H1 (cell line): ENCODE measurements around the gene NIFK. TPM values are rescaled to one million over a fixed set of nuclear protein-coding genes. Genes with fewer than 3 reads are reported as not detected.
"Not testable (repeated sequence)": the region's sequence is repeated elsewhere in the genome, so short reads cannot be mapped to it uniquely, and the experiment has no call there.

ENCODE experiments used
- CTCF ChIA-PET: fragments of 300-600 bp; sonication (Branson Sonifier 250); formaldehyde crosslinking; loops from one replicate; lab custom pipeline; 2021; ENCODE audit not compliant: partially characterized antibody; lab: Charles Lee
- POLR2A ChIA-PET: fragments of 300-600 bp; sonication (Branson Sonifier 250); formaldehyde crosslinking; loops from one replicate; lab custom pipeline; 2021; ENCODE audit warnings: inconsistent platforms; ENCODE audit not compliant: partially characterized antibody; lab: Charles Lee
- DNase-seq, 2 experiments: peaks; one replicate each; pipeline versions ENCODE4 v3.0.0 to v3.0.0-alpha.2; 2010 to 2022; ENCODE audit warnings: low spot score in 2 of 2, low read depth in 1 of 2, mixed read lengths in 1 of 2
- FAIRE-seq: peaks from 2 replicates; lab custom pipeline; 2011; peaks lifted over from hg19 to GRCh38; lab: Jason Lieb, UNC
- H2AFZ ChIP-seq: 2 replicates; pipeline ENCODE4 v1.8.1; 2012; ENCODE audit warnings: low read length, inconsistent platforms
- H2AK5ac ChIP-seq: 2 replicates; pipeline ENCODE4 v1.6.1; 2013; ENCODE audit warnings: low read depth, low read length
- H2BK120ac ChIP-seq: replicated peaks from 2 replicates; pipeline ENCODE3; 2013; ENCODE audit warnings: low read depth, low read length, inconsistent platforms
- H2BK12ac ChIP-seq: 2 replicates; pipeline ENCODE4 v1.6.1; 2013; ENCODE audit warnings: low read depth, low read length
- H2BK15ac ChIP-seq: 2 replicates; pipeline ENCODE4 v1.6.1; 2013; ENCODE audit warnings: low read length
- H2BK20ac ChIP-seq: 2 replicates; pipeline ENCODE4 v1.6.1; 2013; ENCODE audit warnings: low read length
- H2BK5ac ChIP-seq: 2 replicates; pipeline ENCODE4 v1.6.1; 2013; ENCODE audit warnings: low read depth, low read length
- H3K14ac ChIP-seq: 2 replicates; pipeline ENCODE4 v1.6.1; 2013; ENCODE audit warnings: inconsistent platforms; ENCODE audit not compliant: insufficient read length
- H3K18ac ChIP-seq: 2 replicates; pipeline ENCODE4 v1.6.1; 2013; ENCODE audit warnings: low read length; ENCODE audit errors: extremely low read depth
- H3K23ac ChIP-seq: 2 replicates; pipeline ENCODE4 v1.6.1; 2013; ENCODE audit warnings: inconsistent platforms; ENCODE audit not compliant: insufficient read length
- H3K23me2 ChIP-seq: 2 replicates; pipeline ENCODE4 v1.6.1; 2013; ENCODE audit warnings: low read depth, low read length
- H3K27ac ChIP-seq: 2 replicates; pipeline ENCODE4 v1.6.1; 2011; ENCODE audit warnings: low read depth, low read length, inconsistent platforms
- H3K27me3 ChIP-seq, 4 experiments: replicated peaks in 1 of 4; 1 replicate in 1 of 4; 2 replicates in 3 of 4; pipeline versions ENCODE4 v1.6.1 to v1.8.1; 2011 to 2013; ENCODE audit warnings: low read length in 3 of 4, mild to moderate bottlenecking in 3 of 4, inconsistent platforms in 2 of 4, mixed read lengths in 2 of 4, moderate library complexity in 1 of 4; ENCODE audit not compliant: control insufficient read depth in 3 of 4, insufficient read depth in 3 of 4; ENCODE audit errors: extremely low read depth in 1 of 4
- H3K36me3 ChIP-seq, 4 experiments: 2 replicates each; pipeline versions ENCODE4 v1.6.1 to v1.8.1; 2011 to 2013; ENCODE audit warnings: mild to moderate bottlenecking in 4 of 4, low read length in 3 of 4, moderate library complexity in 2 of 4, control low read depth in 1 of 4, inconsistent platforms in 1 of 4; ENCODE audit not compliant: insufficient read depth in 4 of 4, control insufficient read depth in 2 of 4
- H3K4ac ChIP-seq: replicated peaks from 2 replicates; pipeline ENCODE3; 2013; ENCODE audit warnings: low read length, low read depth, mixed read lengths, inconsistent platforms; ENCODE audit not compliant: insufficient read length
- H3K4me1 ChIP-seq, 4 experiments: replicated peaks in 1 of 4; 1 replicate in 1 of 4; 2 replicates in 3 of 4; pipeline versions ENCODE4 v1.6.1 to v1.8.1; 2011 to 2013; ENCODE audit warnings: low read length in 3 of 4, inconsistent platforms in 2 of 4, mixed read lengths in 1 of 4; ENCODE audit not compliant: insufficient read depth in 4 of 4, control insufficient read depth in 3 of 4
- H3K4me2 ChIP-seq, 2 experiments: 2 replicates each; pipeline versions ENCODE4 v1.6.1 to v1.8.1; 2011 to 2013; ENCODE audit warnings: low read depth in 2 of 2, low read length in 2 of 2, control low read depth in 1 of 2, inconsistent platforms in 1 of 2, mild to moderate bottlenecking in 1 of 2; ENCODE audit not compliant: insufficient read depth in 1 of 2
- H3K4me3 ChIP-seq, 4 experiments: fragments of 200-600, 300-600 bp in 1 of 4; sonication (generic), shearing (Covaris generic), sonication (Bioruptor Twin) in 1 of 4; 2 replicates each; pipeline versions ENCODE4 v1.5.1 to v1.8.1; 2011 to 2016; ENCODE audit warnings: low read length in 4 of 4, low read depth in 3 of 4, control low read depth in 2 of 4, inconsistent platforms in 2 of 4, mild to moderate bottlenecking in 2 of 4, mixed read lengths in 1 of 4, moderate library complexity in 1 of 4; ENCODE audit not compliant: insufficient read depth in 2 of 4; ENCODE audit errors: extremely low read depth in 1 of 4
- H3K56ac ChIP-seq: replicated peaks from 2 replicates; pipeline ENCODE3; 2013; ENCODE audit warnings: low read depth, mild to moderate bottlenecking, mixed read lengths, low read length, inconsistent platforms; ENCODE audit not compliant: insufficient read length
- H3K79me1 ChIP-seq: 2 replicates; pipeline ENCODE4 v1.6.1; 2013; ENCODE audit warnings: low read depth, low read length, control low read depth
- H3K79me2 ChIP-seq, 2 experiments: 2 replicates each; pipeline versions ENCODE4 v1.6.1 to v1.8.1; 2012 to 2013; ENCODE audit warnings: low read length in 2 of 2, mild to moderate bottlenecking in 2 of 2, inconsistent platforms in 1 of 2; ENCODE audit not compliant: insufficient read depth in 2 of 2, control insufficient read depth in 1 of 2
- H3K9ac ChIP-seq, 4 experiments: replicated peaks in 1 of 4; 1 replicate in 1 of 4; 2 replicates in 3 of 4; pipeline versions ENCODE4 v1.6.1 to v1.8.1; 2011 to 2013; ENCODE audit warnings: low read depth in 3 of 4, low read length in 3 of 4, control low read depth in 2 of 4, mild to moderate bottlenecking in 2 of 4, moderate library complexity in 2 of 4, inconsistent platforms in 1 of 4; ENCODE audit errors: extremely low read depth in 1 of 4
- H3K9me3 ChIP-seq, 2 experiments: 2 replicates each; pipeline versions ENCODE4 v1.6.1 to v1.8.1; 2012 to 2013; ENCODE audit warnings: mild to moderate bottlenecking in 2 of 2, moderate library complexity in 2 of 2, control low read depth in 1 of 2, inconsistent platforms in 1 of 2, low read depth in 1 of 2, low read length in 1 of 2, mixed read lengths in 1 of 2; ENCODE audit not compliant: insufficient read depth in 2 of 2
- H4K20me1 ChIP-seq, 2 experiments: replicated peaks in 1 of 2; 2 replicates each; pipeline versions ENCODE3 to v1.8.1; 2011 to 2013; ENCODE audit warnings: inconsistent platforms in 2 of 2, low read length in 2 of 2, mild to moderate bottlenecking in 1 of 2; ENCODE audit not compliant: insufficient read depth in 2 of 2, control insufficient read depth in 1 of 2
- H4K5ac ChIP-seq: 2 replicates; pipeline ENCODE4 v1.6.1; 2013; ENCODE audit warnings: low read length, low read depth, mixed read lengths, inconsistent platforms; ENCODE audit not compliant: insufficient read length
- H4K8ac ChIP-seq: 2 replicates; pipeline ENCODE4 v1.8.0; 2013; ENCODE audit warnings: mild to moderate bottlenecking, moderate library complexity, low read length, inconsistent platforms; ENCODE audit not compliant: insufficient read depth; ENCODE audit errors: extremely low read depth
- H4K91ac ChIP-seq: replicated peaks from 2 replicates; pipeline ENCODE3; 2013; ENCODE audit warnings: low read length, mixed read lengths, inconsistent platforms; ENCODE audit not compliant: insufficient read length
- WGBS, 2 experiments: shearing (Covaris generic) in 1 of 2; methylation state at CpG; one replicate each; pipeline versions ENCODE4 v1.1.6 to v1.1.7; 2013 to 2015; ENCODE audit warnings: low lambda C conversion rate in 2 of 2, mixed read lengths in 2 of 2, inconsistent platforms in 1 of 2, low coverage in 1 of 2, missing lambda C conversion rate in 1 of 2; ENCODE audit not compliant: insufficient replicate concordance in 2 of 2, insufficient coverage in 1 of 2, insufficient read length in 1 of 2; ENCODE audit errors: extremely low coverage in 1 of 2, missing lambda C conversion rate in 1 of 2; 5-methylcytosine and 5-hydroxymethylcytosine counted together
- polyA plus RNA-seq, 7 experiments: library from polyadenylated mRNA; depleted of rRNA in 3 of 7; stranded (reverse) in 5 of 7; unstranded in 2 of 7; fragments of >200 nt in 5 of 7; fragments of 200-250 nt in 2 of 7; gene quantifications; 1 replicate in 5 of 7; 2 replicates in 1 of 7; 4 replicates in 1 of 7; pipeline versions ENCODE4 v1.2.1 to v1.2.3, GENCODE V29; 2011 to 2013; ENCODE audit warnings: missing spikeins in 2 of 7, mixed read lengths in 2 of 7
- total RNA-seq: library from RNA; stranded (reverse); fragmentation: NEBNext Ultra II Directional; extraction: Animal tissue kit (Norgen Biotek cat#: 25700); gene quantifications from 2 replicates; pipeline ENCODE4 v1.2.1, GENCODE V29; 2021

The NIFK gene
- total and polyA plus RNA-seq, 2 of the 8 experiments (the other 6 are each of a cell fraction or from before 2014, with no cell fraction given): 24.4 to 117 TPM

DNA sequence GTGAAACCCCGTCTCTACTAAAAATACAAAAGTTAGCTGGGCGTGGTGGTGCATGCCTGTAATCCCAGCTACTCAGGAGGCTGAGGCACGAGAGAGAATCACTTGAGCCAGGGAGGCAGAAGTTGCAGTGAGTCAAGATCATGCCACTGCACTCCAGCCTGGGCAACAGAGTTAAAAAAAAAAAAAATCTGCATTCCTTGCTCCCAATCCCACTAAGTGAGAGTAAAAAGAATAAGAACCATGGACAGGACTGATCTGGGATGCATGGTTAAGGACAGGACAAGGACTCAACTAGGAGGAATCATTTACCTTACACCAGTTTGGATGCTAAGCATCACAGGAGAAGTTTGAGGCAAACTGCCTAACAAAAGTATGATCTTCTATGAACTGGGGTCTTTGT, 25.2 kb downstream of the NIFK start:
- H3K4me2 ChIP-seq, CTCF ChIA-PET: not testable (repeated sequence)

More for the DNA sequence above, 25.2 kb downstream of the NIFK start:
- H3K4me1 ChIP-seq, FAIRE-seq, DNase-seq, H2BK15ac ChIP-seq, H3K4me3 ChIP-seq, H4K5ac ChIP-seq, H4K91ac ChIP-seq, H3K27me3 ChIP-seq, H4K20me1 ChIP-seq, H3K18ac ChIP-seq, H2AK5ac ChIP-seq, H3K23me2 ChIP-seq, H4K8ac ChIP-seq, H3K9ac ChIP-seq, H2BK20ac ChIP-seq, H3K9me3 ChIP-seq, H3K23ac ChIP-seq, H3K27ac ChIP-seq, H2BK12ac ChIP-seq, H3K79me2 ChIP-seq, H3K14ac ChIP-seq, H3K56ac ChIP-seq, H3K4ac ChIP-seq, H3K36me3 ChIP-seq, H3K79me1 ChIP-seq, H2BK120ac ChIP-seq, H2AFZ ChIP-seq, H2BK5ac ChIP-seq: not testable (repeated sequence)
- 82% methylated on average over 3 of the region's 3 CpGs; no CpG with 5 or more reads in 1 of the 2 experiments for WGBS, 2 experiments
- POLR2A ChIA-PET: interaction anchor here (0.7 to 2.7 kb wide), 3 partner anchors 9 to 181 kb away, joined by 3 to 6 read pairs (median 3); partner anchors contain the start of gene RNU4ATAC
